Keratinocyte (primary cell): ENCODE data around the gene RBM3.
"Not testable (repeated sequence)": the region's sequence is repeated elsewhere in the genome, so short reads cannot be mapped to it uniquely, and the experiment has no call there.

Source experiments
- EZH2 ChIP-seq: IDR thresholded peaks from one replicate; pipeline ENCODE4 v1.6.1; 2012; ENCODE audit warnings: inconsistent platforms, mild to moderate bottlenecking, low read length, moderate library complexity
- TF ChIP-seq, protein P1 (sequence below), 3 experiments: IDR thresholded peaks in 1 of 3; conservative IDR thresholded peaks in 1 of 3; optimal IDR thresholded peaks in 1 of 3; 2 replicates in 2 of 3; 3 replicates in 1 of 3; pipeline versions ENCODE3 to v1.5.1; 2011; ENCODE audit warnings: low read length in 3 of 3, mild to moderate bottlenecking in 3 of 3, moderate library complexity in 2 of 3, control low read depth in 1 of 3, inconsistent platforms in 1 of 3; ENCODE audit not compliant: insufficient read depth in 2 of 3; ENCODE audit errors: extremely low read depth in 1 of 3

DNA sequence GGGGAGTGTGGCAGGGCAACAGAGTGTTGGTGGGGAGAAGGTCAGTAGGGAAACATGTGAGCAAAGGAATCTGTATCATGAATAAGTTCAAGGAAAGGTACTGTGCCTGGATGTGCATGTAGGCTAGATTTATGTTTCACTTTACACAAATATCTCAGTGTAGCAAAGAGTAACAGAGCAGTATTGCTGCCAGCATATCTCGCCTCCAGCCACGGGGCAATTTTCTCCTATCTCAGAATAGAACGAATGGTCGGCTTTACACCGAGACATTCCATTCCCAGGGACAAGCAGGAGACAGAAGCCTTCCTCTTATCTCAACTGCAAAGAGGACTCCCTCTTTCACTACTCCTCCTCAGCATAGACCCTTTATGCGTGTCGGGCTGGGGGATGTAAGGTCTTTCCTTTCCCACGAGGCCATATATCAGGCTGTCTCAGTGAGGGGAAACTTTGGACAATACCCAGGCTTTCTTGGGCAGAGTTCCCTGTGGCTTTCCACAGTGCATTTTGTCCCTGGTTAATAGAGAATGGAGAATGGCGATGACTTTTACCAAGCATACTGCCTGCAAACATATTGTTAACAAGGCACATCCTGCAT, 18.5 kb upstream of the RBM3 start:
- TF ChIP-seq, protein P1, sequence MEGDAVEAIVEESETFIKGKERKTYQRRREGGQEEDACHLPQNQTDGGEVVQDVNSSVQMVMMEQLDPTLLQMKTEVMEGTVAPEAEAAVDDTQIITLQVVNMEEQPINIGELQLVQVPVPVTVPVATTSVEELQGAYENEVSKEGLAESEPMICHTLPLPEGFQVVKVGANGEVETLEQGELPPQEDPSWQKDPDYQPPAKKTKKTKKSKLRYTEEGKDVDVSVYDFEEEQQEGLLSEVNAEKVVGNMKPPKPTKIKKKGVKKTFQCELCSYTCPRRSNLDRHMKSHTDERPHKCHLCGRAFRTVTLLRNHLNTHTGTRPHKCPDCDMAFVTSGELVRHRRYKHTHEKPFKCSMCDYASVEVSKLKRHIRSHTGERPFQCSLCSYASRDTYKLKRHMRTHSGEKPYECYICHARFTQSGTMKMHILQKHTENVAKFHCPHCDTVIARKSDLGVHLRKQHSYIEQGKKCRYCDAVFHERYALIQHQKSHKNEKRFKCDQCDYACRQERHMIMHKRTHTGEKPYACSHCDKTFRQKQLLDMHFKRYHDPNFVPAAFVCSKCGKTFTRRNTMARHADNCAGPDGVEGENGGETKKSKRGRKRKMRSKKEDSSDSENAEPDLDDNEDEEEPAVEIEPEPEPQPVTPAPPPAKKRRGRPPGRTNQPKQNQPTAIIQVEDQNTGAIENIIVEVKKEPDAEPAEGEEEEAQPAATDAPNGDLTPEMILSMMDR (optimal IDR thresholded peaks at IDR 0.05 in 1 of 3, IDR thresholded peaks at IDR 0.05 in 1 of 3, conservative IDR thresholded peaks at IDR 0.05 in 1 of 3; ENCODE audit: extremely low read depth in 1 of 3, insufficient read depth in 2 of 3, low read length in 3 of 3) = not testable (repeated sequence)
- TF ChIP-seq EZH2 = not testable (repeated sequence)
